Kidney glomerular epithelial cell (primary cell): ENCODE data around the gene IMPDH1.
A peak's percentile ranks its signal among the peaks of the same experiment; 100 is the strongest.

Experiments
- DNase-seq: peaks from one replicate; lab custom pipeline; 2025; lab: John Stamatoyannopoulos, UW

The IMPDH1 gene

GRCh38 chr7:128359939-128360338 lies 49.8 kb downstream of the IMPDH1 start:
- DNase-seq: no peak

DNA sequence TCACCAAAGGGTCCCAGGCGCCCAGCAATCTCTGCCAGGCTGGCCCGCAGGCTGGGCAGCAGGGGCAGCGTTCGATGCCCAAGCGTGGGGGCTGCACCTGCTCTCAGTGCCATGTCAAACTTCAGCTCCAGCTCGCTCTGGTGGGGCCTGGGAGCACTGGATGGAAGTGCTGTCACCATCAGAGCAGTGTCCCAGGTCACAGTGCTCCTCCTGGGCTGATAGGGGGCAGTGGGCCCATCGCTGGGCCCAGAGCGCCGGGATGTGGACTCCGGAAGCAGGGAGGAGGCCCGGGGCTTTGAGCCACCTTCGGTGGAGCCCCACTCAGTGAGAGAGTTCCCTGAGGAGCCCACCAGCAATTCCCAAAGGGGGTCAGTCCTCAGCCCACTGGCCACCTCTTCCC lies 50.4 kb downstream of the IMPDH1 start:
- no peak for DNase-seq

DNA sequence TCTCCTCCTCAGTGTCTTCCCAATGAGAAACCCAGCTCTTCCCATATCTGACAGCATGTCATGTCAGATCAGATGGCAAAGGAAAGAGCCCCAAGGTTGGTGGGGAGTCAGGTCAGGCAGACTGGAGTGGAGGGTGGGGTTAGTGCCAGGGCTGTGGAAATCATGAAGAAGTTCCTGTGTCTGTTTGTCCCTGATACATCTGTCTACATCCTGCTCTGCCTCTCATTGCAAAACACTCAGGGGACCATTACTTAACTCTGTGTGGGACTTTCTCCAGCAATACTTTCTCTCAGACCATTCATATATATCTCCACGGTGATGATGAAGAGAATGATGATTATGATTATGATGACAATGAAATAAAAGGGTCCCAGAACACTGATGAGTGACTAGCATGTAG lies 51.5 kb downstream of the IMPDH1 start:
- DNase-seq: no peak

- no peak for DNase-seq
These were observed 52.6 kb downstream of the IMPDH1 start for GRCh38 chr7:128357217-128357613.

DNA sequence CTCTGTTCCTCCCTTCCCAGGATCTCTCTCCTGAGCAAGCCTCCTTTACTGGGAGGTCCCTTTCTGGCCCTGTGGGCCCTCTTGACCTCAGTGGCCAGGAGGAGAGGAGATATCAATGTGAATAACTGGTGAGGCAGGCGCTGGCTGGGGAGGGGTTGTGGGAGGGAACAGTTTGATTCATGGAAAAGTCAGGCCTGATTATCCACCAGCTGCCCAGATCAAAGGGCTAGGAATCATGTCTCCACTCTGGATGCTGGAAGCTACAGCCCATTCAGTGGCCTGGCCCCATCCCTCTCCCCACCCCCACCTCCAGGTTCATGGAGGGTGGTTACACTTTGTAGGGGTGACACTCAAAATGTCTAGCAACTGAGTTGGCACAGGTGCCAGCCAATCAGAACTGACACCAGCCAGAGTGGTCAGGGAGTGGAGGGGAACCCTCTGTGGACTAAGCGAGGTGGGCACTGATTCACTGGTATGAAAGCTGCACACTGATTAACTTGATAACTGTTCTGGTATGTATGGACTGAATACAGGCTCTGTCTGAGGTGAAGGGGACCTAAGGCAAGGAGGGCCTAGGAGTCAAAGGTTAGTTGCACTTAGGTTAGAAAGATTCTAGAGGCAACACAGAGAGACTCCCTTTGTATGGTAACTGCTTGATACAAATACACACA lies 53.1 kb downstream of the IMPDH1 start:
- no peak for DNase-seq

DNA sequence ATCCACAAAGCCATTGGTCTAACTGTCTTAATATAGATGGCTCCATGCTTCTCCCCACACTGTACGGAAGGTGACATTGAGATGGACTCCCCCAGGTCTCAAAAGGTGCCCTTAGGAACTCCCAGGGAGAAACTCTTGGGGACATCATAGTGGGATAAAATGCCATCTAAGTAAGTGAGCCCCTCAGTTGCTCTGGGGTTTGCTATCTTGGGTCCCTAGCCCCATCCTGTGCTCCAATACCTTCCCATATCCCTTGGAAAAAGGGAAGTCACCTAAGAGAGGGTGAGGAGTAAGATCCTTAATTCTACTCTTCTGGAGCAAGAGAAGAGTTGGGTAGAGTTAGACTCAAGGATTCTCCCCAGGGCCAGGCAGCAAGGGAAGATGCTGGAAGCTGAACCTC lies 56.2 kb downstream of the IMPDH1 start:
- DNase-seq: no peak

- no peak for DNase-seq
These were observed 56.6 kb downstream of the IMPDH1 start for GRCh38 chr7:128353189-128353588.

DNA sequence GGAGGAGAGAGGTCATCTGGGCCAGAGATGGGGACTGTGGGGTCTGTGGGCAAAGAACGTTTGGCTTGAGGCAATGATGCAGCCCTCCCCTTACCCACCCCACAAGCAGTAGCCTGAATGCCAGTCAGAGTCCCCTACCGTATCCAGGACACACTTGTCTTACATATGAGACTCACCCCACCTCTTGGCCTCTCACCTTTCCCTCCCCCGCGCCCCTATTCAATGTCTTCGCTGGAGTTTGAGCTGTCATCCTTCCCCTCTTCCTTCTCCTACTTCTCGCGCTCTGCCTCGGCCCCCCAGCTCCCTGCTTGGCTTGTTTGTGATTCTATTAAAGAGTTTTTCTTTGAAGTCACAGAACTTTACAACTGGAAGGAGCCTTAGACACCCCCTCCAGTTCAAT lies 57.1 kb downstream of the IMPDH1 start:
- DNase-seq: no peak

- DNase-seq: no peak
These were observed 57.6 kb downstream of the IMPDH1 start for GRCh38 chr7:128352153-128352537.

DNA sequence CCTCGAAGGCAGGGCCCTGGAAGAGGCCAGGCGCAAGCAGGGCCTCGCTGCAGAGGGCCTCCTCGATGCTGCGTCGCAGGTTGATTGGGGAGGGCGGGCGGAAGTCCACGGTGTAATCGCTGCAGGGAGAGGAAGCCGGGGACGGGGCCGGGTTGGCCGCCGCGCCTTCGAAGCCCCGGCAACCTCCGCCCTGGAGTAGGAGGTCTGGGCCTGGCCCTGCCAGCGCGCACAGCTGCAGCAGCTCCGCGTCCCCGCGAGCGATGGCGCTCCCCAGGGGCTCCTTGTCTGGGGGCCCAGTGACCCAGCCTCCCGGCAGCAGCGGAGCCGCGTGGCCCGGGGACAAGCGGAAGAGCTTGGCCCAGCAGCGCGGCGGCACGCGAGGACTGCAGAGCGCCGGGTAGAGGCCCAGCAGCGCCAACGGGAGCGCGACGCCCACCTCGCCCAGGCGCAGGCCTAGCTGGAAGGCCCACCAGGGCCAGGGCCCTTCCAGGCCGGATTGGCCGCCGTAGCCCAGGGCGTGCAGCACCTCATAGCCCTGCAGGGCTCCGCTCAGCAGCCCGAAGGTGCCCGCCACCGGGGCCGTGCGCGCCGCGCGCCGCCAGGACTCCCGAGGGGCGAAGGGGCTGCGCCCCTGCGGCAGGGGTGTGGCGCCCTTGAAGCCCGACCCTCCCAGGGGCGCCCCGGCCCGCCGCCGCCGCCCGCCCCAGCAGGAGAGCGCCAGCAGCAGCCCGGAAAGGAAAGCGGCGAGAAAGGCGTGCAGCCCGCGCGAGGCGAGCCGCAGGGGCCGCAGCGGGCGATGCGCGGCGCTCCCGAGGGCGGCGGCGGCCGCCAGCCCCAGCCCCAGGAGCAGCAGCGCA lies 58.3 kb downstream of the IMPDH1 start:
- no peak for DNase-seq

- DNase-seq: no peak
These were observed 59.0 kb downstream of the IMPDH1 start for GRCh38 chr7:128350708-128351295.

DNA sequence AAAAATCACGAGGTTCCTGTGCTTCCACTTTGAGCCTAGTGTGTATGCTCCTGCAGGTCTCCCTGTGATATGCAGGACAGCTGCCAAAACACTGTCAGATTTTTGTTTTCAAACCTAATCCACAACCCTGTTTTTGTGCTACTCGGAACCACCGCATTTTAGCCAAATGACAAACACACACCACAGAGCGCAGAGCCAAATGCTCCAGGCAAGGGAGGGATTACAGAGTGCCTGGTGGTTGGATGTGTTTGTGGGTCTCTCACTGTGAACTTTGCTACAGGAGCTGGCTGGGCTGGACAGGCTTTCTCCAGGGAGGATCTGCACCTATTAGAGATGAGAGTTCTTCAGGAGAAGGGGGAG lies 60.3 kb downstream of the IMPDH1 start:
- no peak for DNase-seq

DNA sequence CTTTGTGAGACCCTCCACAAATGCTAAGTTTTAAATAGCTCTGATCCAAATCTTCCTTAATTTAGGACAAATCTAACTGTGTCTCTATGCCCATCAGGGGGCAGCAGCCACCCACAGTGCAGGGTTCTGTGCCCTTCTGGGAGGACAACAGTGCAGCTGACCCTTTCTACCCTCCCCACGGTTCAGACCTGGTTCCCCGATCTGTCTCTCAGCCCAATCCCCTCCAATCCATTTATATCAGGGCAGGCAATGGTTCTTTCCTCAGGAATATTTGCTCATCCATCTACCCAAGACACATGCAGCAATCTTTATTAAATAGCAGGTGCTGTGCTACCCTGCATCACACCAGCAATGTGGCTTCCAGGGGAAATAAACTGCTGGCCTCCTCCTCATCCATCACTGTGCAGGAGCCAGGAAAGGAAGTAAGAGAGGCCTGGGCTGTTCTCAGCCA lies 62.1 kb downstream of the IMPDH1 start:
- peak; percentile 39 for DNase-seq

- DNase-seq: no peak
These were observed 65.4 kb downstream of the IMPDH1 start for GRCh38 chr7:128344431-128344774.

- DNase-seq: peak; percentile 82
These were observed 66.0 kb downstream of the IMPDH1 start, which contains the start of gene RBM28 for GRCh38 chr7:128343554-128344430. Gene RBM28, minus strand, starts transcription at chr7:128343908. Its CDS starts 115 bp downstream, at chr7:128343793.
